HG02840 (cell line): ENCODE data around the gene ADGRG3.

ENCODE experiments used
- ATAC-seq: cut with Tn5 transposase; IDR thresholded peaks from one replicate; pipeline ENCODE4 v1.9.1; 2021; ENCODE audit warnings: mild to moderate bottlenecking, moderate library complexity, moderate number of reproducible peaks; ENCODE audit not compliant: unreplicated experiment, low FRiP score

Gene ADGRG3

DNA sequence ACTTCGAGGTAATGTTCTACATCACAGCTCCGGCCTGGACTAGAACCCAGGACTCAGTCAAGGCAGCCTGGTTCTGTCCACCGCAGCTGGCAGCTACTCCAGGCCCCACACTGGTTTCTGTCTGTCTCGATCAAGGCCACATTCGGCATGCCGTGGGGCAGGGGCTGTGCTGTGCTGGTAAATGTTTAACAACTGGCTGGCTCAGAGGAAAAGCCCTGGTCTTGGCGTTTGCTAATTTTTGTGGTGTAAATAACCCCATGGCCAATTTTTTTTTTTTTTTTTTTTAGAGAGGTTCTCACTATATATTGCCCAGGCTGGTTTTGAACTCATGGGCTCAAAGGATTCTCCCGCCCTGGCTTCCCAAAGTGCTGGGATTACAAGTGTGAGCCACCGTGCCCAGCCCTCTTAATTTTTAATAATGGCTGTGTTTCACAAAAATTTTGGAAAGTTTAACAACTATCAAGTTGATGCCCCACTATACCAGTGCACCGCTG is 26.2 kb downstream of the ADGRG3 start:
- ATAC-seq, result no peak

DNA sequence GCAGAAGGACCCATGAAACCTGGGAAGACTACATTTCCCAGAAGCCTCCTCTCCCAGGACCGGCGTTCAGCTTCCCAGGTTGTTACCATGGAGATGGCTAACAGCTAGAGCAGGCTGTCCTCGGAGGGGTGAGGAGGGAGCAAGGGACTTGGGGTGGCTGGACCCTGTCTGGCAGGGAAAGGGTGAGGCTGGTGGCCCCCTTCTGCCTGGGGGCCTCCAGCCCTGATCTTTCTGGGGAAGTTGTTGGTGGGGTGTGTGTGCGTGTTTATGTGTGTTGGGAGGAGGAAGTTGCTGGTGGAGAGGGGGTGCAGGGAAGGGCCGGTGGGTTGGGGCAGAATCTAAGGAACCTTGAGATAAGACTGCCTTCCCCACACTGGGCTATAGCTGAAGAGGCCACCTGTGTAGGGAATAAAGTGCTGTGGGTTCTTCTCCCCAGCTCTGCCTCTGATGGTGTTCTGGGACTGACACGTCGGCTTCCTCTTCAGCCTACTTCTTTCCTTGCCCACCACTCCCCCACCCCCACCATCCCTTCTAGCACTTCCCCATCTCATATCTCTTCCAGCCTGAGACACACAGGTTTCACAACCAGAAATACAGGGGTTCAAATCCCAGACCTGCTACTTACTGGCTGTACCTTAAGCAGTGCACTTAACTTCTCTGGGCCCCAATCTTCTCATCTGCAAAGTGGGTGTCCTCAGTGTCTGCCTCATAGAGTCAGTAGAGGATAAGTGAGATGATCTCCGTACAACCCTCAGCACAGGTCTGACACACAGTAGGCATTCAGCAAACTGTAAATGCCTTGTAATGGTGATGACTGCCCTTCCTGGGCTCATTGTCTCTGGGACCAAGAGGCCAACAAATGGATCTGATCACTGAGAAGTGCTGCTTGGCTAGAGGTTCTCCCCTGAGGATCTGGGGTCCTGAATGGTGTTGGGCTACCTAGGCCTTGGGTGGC is 26.9 kb downstream of the ADGRG3 start, which contains the start of gene DRC7:
DRC7 (plus strand) TSS at position 82 of the 955 bp plus-strand sequence. CDS start 3,144 bp downstream, outside the sequence.
- ATAC-seq, result no peak

DNA sequence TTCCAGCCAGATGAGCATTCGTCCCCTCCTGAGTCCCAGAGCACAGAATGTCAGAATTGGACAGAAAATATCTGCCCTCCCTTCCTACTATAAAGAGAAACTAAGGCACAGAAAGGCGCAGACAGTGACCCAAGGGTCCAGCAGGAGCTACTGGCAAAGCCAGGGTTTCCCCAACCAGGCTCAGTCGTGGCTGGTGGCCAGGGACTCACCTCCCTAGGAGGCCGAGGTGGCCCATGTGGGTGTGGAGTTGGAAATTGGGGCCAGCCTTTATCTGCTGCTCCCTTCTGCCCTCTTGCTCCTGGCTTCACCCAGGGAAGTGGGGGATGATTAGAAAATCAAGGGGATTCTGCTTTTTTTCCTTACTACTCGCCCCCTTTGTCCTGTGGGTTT is 27.6 kb downstream of the ADGRG3 start:
- no peak for ATAC-seq

DNA sequence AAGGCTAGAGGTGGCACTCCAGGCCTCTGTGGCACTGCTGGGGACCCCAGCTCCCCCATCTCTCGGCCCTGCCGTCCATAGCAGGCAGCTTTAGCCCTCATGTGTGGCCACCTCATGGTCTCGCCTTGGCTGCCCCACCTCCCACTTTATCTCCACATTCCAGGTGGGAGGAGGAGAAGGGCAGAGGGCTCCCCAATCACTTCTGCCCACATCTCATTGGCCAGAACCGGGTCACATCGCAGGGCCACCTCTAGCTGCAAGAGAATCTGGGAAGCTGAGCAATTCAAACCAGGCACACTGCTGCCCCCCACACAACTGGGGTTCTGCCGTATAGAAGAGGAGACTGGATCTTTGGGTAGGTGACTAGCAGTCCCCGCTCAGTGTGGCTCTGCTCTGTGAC is 28.1 kb downstream of the ADGRG3 start:
- ATAC-seq, result no peak

DNA sequence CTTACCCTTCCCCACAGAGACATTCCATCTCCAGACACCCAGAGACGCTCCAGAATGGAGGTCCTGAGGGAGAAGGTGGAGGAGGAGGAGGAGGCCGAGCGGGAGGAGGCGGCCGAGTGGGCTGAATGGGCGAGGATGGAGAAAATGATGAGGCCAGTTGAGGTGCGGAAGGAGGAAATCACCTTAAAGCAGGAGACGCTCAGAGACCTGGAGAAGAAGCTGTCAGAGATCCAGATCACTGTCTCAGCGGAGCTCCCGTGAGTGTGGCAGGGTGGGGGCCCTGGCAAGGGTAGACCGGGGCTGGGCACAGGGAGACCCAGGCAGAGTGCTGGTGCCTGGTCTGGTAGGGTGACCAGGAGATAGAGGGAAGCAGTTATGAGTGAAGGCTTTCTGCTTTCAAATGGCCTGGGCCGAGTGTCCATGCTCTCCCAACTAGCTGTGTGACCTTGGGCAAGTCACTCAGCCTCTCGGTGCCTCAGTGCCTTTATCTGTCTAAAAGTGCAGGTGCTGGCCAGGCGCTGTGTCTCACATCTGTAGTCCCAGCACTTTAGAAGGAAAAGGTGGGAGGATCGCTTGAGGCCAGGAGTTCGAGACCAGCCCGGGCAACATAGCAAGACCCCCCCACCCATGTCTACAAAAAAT is 29.9 kb downstream of the ADGRG3 start:
- ATAC-seq, result no peak

DNA sequence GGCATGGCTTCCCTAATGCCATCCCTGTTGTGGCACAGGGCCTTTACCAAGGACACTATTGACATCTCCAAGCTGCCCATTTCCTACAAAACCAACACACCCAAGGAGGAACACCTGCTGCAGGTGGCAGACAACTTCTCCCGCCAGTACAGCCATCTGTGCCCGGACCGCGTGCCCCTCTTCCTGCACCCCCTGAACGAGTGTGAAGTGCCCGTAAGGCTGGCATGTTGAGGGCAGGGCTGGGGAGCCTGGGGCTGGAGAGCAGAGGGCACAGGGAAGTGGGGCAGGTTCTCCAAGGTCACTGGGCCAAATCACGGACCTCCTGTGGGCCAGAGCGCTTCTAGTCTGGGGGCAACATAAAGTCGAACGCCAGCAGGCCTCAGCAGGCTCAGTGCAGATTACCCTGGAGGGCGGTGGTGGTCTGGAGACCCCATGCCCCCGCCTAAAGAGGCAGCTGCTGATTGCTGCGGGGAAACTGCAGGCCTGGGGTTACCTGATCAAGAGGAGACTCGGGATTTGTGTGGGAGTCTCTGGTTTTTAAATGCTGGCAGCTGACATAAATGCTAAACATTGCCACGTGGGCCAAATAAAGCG is 30.8 kb downstream of the ADGRG3 start:
- no peak for ATAC-seq

DNA sequence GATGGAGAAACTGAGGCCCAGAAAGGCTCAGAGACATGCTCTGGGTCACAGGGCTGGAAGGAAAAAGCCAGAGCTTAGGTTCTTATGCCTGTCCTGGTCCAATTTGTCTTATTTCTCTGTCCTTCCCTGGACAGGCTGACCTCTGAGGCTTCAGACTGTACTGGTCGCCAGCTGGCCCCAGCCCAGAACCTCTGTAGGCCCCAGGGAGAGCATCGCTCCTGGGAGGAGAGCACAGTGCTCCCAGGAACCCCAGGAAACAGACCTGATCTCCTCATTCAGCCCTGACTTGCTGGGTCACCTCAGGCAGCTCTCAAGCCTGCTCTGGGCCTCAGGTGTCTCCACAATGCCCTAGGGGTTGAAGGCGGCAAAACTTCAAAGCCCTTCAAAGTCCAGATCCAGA is 31.4 kb downstream of the ADGRG3 start:
- ATAC-seq, result no peak

DNA sequence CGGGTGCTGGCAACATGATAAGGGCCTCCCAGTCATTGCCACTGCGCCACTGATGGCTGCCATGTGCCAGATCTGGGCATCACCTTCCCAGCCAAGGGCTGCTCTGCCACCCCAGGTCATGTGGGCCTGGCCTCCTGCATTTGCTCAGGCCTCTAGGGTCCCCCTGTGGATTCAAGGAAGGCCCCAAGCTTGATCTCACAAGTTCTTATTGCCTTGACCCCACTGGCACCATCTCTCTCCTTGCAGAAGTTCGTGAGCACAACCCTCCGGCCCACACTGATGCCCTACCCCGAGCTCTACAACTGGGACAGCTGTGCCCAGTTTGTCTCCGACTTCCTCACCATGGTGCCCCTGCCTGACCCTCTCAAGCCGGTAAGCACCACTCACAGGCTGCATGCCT is 31.8 kb downstream of the ADGRG3 start:
- no peak for ATAC-seq

DNA sequence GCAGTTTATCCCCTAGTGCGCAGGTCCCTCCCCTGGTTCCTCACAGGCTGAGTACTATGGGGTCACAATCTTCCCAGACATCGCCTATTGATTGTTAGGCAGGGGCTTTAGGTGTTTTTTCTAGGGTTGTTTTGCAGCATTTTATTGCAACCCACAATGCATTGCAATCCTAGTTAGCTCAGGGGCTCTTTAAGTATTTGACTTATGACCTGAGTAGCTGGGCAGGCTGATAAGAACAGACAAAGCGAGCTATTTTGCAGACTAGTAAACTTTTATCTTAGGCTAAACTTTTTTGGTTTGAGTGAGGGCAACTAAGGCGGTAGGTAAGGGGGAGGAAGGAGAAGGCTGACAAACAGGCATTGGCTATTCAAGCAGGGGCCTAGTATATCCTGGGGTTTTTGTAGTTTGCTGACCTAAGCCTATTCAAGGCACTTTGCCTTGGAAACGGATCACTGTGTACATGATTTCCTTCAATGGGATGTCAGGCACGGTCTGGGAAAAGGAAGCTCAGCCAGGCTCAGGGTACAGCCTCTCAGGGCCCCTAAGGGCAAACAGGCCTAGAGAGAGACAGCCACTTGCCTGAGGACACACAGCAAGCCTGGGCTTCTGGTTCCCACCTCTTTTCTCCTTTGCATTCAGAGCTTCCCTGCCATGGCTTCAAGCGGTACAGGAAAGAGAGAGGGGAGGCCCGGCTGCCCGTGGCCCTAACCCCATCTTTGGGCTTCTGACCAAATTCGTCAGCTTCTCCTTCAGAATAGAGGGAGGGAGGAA is 32.9 kb downstream of the ADGRG3 start:
- ATAC-seq, result no peak

DNA sequence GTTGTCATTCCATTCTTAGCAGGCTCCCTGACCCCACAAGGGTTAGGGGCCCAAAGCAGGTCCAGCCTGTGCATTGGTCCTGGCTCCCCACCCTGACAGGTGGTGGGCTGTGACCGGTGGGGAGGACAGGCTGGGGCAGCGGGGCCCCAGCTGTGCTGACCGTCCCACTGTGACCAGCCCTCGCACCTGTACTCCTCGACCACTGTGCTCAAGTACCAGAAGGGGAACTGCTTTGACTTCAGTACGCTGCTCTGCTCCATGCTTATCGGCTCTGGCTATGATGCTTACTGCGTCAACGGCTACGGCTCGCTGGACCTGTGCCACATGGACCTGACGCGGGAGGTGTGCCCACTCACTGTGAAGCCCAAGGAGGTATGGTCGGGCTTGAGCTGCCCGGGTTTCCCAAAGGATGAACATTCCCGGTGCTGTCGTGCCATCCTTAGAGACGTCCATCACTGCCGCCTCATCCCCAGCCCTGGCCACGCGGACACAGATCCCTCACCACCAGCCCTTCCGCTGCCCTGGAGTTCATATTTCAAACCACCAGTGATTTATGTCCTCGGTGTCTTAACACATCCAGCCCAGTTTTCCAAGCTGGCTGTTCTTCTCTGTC is 33.8 kb downstream of the ADGRG3 start:
- ATAC-seq, result no peak

DNA sequence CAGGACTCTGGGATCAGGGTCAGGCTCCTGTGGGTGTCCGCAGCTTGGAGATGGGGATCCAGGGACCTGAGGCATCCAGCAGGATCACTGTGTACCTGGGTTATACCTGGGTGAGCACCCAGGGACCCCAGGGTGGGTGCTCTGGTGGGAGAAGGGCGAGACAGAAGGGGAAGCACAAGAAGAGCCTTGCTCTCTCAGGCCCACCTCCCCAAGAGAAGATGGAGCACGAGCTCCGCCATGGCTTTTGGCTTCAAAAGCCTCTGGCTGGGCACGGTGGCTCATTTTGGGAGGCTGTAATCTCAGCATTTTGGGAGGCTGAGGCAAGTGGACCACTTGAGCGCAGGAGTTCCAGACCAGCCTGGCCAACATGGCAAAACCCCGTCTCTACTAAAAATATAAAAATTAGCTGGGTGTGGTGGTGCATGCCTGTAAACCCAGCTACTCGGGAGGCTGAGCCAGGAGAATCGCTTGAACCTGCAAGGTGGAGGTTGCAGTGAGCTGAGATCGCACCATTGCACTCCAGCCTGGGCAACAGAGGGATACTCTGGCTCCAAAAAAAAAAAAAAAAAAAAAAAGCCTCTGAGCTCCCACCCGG is 35.4 kb downstream of the ADGRG3 start:
- ATAC-seq, result no peak

DNA sequence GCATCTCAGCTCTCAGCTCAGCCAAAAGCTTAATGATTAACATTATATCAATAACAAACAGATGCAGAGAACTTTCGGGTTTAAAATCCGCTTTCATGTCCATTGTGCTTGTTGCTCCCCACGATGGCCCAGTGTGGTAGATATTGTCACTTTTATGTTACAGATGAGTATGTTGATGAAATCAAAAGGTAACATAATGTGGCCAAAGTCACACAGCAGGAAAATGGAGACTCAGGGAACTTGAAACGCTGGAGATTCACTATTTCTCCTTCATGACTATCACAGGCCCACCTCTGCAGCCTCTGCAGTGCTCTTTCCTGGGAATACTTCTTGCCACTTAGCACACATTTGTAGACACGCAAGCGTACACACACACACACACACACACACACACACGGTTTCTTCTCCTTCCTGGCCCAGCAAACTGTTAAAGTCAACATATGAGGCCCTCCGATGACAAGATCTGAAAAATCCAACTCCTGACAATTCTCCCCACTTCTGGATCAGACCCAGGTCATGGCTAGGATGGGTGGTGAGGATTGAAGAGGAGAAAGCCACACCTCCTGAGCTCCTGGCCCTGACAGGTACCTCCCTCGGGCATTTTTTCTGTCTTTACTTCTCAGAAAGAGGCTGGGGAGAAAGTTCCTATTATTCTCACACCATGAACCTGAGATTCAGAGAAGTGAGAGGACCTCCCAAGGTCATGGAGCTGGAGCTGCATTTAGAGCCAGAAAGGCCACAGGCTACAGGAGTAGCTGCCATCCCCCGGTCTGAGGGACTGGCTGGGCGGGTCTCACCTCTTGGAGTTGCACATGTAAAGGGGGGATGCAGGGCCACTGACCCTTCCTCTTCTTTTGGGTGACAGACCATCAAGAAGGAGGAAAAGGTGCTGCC is 36.2 kb downstream of the ADGRG3 start:
- no peak for ATAC-seq

DNA sequence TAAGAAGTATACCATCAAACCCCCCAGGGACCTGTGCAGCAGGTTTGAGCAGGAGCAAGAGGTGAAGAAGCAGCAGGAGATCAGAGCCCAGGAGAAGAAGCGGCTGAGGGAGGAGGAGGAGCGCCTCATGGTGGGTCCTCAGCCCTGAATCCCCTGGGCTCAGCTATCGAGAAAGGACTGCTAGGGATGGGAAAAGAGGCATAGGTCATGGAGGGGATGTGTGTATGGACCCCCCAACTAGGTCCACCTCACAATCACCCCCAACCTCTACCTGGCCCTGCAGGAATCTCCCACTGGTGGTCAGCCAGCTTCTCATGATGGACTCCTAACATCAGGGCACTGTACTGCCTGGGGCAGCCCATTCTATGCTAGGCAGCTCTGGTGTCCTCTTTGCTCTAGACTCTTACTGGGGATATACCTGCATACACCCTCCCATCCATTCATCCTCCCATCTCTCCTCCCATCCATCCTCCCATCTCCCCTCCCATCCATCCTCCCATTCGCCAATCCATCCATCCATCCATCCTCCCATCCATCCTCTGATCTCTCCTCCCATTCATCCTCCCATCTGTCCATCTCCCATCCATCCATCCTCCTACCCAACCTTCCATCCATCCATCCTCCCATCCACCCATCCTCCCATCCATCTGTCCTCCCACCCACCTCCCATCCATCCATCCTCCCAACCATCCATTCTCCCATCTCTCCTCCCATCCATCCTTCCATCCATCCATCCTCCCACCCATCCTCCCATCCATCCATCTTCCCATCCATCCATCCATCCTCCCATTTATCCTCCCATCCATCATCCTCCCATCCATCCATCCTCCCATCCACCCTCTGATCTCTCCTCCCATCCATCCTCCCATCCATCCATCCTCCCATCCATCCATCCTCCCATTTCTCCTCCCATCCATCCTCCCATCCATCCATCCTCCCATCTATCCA is 37.1 kb downstream of the ADGRG3 start:
- no peak for ATAC-seq

DNA sequence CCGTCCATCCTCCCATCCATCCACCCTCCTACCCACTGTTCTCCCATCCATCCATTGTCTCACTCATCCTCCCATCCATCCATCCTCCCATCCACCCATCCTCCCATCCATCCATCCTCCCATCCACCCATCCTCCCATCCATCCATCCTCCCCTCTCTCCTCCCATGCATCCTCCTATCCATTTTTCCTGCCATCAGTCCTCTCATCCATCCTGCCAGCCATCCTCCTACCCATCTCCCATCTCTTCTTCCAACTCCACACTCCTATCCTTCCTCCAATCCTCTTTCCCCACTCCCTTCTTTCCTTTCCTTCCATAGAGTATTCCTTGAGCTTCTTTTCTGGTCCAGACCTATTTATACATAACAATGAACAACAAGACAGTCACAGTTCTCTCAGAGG is 38.6 kb downstream of the ADGRG3 start:
- ATAC-seq, result no peak

DNA sequence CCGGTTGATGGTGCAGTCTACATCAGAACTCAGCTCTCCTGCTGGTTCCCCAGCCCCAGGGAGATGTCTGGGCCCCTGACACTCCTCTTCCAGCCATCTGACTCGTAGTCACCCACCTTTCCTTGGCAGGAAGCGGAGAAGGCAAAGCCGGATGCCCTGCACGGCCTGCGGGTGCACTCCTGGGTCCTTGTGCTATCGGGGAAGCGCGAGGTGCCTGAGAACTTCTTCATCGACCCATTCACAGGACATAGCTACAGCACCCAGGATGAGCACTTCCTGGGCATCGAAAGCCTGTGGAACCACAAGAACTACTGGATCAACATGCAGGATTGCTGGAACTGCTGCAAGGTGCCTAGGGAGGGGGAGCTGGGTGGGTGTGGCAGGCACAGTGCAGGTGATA is 39.2 kb downstream of the ADGRG3 start:
- ATAC-seq, result no peak

DNA sequence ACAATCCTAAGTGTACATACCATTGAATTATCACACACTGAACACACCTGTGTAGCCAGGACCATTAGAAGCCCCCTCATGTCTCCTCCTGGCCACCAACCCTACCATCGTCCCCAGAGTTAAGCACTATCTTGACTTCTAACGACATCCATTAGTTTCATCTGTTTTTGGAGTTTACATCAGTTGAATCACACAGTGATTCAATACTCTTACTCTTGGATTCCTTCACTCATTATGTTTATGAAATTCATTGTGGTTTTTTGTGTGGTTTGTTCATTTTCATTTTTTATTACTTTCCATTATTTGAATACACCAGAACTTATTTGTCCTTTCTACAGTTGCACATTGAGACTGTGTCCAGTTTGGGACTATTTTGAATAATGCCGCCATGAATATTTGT is 40.1 kb downstream of the ADGRG3 start:
- ATAC-seq, result no peak

DNA sequence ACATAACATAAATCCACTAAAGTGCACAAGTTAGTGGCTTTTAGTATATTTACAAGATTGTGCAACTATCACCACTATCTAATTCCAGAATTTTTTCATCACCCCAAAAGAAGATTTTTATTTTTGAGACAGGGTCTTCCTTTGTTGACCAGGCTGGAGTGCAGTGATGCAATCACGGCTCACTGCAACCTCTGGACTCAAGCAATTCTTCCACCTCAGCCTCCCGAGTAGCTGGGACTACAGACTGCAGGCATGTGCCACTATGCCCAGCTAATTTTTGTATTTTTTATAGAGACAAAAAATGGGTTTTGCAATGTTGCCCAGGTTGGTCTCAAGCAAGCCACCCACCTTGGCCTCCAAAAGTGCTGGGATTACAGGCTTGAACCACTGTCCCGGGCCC is 41.6 kb downstream of the ADGRG3 start:
- no peak for ATAC-seq

DNA sequence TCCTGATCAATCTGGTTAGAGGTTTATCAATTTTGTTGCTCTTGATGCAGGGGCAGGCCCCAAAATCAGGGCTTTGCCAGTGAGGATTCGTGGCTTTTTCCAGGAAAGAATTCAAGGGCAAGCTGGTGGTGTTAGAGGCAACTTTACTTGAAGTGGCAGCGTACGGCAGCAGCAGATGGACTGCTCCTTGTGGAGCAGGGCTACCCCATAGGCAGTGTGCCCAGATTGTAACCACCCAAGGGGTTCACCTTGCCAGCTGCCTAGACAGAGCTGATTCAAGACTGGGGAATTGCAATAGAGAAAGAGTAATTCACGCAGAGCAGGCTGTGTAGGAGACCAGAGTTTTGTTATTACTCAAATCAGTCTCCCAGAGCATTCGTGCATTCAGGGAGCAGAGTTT is 43.2 kb downstream of the ADGRG3 start:
- no peak for ATAC-seq
